Right lobe of liver (tissue), 6 donors: ENCODE measurements around the gene BACH2. TPM values are rescaled to one million over a fixed set of nuclear protein-coding genes. Genes with fewer than 3 reads are reported as not detected.
"Not testable (repeated sequence)": the region's sequence is repeated elsewhere in the genome, so short reads cannot be mapped to it uniquely, and the experiment has no call there.

Experiments used
- ATAC-seq, 4 donors: fragments of 200-7000 bp; cut with Tn5 transposase; one replicate each; pipeline ENCODE4 v1.9.1; 2020; ENCODE audit warnings: mild to moderate bottlenecking in 4 of 4, moderate library complexity in 4 of 4
- DNase-seq, 3 donors: peaks; one replicate each; pipeline ENCODE4 v3.0.0-alpha.2; 2020
- H3K27ac ChIP-seq, 3 donors: fragments of 200-600 bp; one replicate each; pipeline ENCODE4 v1.8.0; 2022
- H3K27me3 ChIP-seq, 2 donors: fragments of 200-600 bp; one replicate each; pipeline ENCODE4 v1.8.0; 2022
- H3K36me3 ChIP-seq, 4 donors: fragments of 200-600 bp; sonication (generic) in 1 of 4; one replicate each; pipeline versions ENCODE4 v1.5.1 to v1.8.0; 2017 to 2022; ENCODE audit warnings: control low read depth in 1 of 4
- H3K4me1 ChIP-seq, 4 donors: fragments of 200-600 bp; sonication (generic) in 1 of 4; one replicate each; pipeline versions ENCODE4 v1.5.1 to v1.8.0; 2017 to 2022; ENCODE audit warnings: control low read depth in 1 of 4
- H3K4me3 ChIP-seq, 3 donors: fragments of 200-600 bp; one replicate each; pipeline ENCODE4 v1.8.0; 2022
- H3K9me3 ChIP-seq, 4 donors: fragments of 200-600 bp; sonication (generic) in 1 of 4; one replicate each; pipeline versions ENCODE4 v1.5.1 to v1.8.0; 2017 to 2022; ENCODE audit warnings: control low read depth in 1 of 4
- POLR2A ChIP-seq: fragments of 450-650 bp; IDR thresholded peaks from one replicate; pipeline ENCODE4 v1.6.1; 2017; ENCODE audit warnings: antibody characterized with exemption, mild to moderate bottlenecking
- WGBS: methylation state at CpG from one replicate; pipeline ENCODE4 v1.1.6; 2018; ENCODE audit warnings: low coverage, low lambda C conversion rate; ENCODE audit not compliant: insufficient coverage; ENCODE audit errors: missing lambda C conversion rate; 5-methylcytosine and 5-hydroxymethylcytosine counted together
- intact Hi-C, 2 donors: fragments of 100-400 bp; cut with DNase I; formaldehyde crosslinking; loops; one replicate each; pipeline versions ENCODE4 v1.11.2 to v1.14.1; 2022
- total RNA-seq, 6 experiments: library from RNA; depleted of rRNA in 2 of 6; stranded (reverse); fragments of >200 nt in 2 of 6; fragmentation: NEBNext Ultra II Directional in 3 of 6; extraction: Animal tissue kit (Norgen Biotek cat#: 25700) in 3 of 6; gene quantifications; one replicate each; pipeline versions ENCODE4 v1.1.0 to v1.2.4, GENCODE V29; 2016 to 2023
- TF ChIP-seq, protein P1 (sequence below), 4 donors: fragments of 200-600 bp in 3 of 4; fragments of 450-650 bp in 1 of 4; IDR thresholded peaks; one replicate each; pipeline versions ENCODE4 v1.5.1 to v1.8.0; 2016 to 2022; ENCODE audit warnings: antibody characterized with exemption in 4 of 4, mild to moderate bottlenecking in 2 of 4
- donor health status: DM: no; HTN: yes; CAD: no.
- donor health status: DM: no; HTN: no; CAD: no.
- donor health status: DM: no; HTN: no; CAD: no.
- donor health status: DM: no; HTN: yes; CAD: no.
- donor health status: DM: no; HTN: yes; CAD: no.

The BACH2 gene
- total RNA-seq, 6 experiments from 2014 or later, result 2.6 to 12.6 (median 3.1) TPM

DNA sequence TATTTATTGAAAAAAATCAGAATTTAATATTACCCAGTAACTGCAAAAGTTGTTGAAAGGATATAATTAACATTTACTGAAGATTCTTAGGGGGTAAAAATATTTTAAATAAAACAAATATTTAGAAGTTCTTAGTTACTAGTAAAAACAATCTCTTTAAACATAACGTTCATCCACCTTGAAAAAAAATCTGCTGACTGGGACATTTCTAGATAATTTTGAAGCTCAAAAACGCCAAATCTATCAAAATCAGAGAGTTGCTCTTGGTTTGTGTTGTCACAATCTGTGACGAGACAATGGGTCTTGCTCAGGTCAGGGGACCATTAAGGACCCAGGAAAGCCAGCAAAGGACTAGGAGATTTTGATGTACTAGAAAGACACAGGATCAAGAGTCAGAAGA is 177.0 kb downstream of the BACH2 start:
- WGBS, result 88% methylated on average over 3 of the region's 3 CpGs
- no peaks in the 10 kb centered on the region for H3K4me1 ChIP-seq

DNA sequence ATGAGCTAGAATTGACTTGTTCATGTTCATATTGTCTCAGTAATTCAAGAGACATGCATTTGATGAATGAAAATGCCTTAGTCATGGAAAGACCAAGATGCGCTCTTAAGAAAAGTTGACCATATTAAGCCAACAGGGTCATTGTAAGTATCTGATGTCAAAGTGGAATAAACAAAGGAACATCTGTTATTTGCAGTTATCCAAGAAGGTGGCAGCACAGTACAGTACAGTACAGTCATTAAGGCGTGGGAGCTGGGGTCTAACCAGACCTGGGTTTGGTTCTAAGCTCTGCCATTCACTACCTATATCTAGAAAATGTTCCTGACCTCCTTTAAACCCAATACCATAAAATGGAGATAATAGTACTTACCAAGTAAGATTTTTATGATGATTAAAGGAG is 178.1 kb downstream of the BACH2 start:
- Histone ChIP-seq H3K27me3 (no peaks in the 10 kb centered on the region), H3K4me1 (no peaks in the 10 kb centered on the region), H3K4me3 (no peak overlapping the region), H3K9me3 (no peaks in the 10 kb centered on the region), H3K27ac (no peak overlapping the region), H3K36me3 (no peaks in the 10 kb centered on the region)
- 100% methylated on average over 2 of the region's 2 CpGs for WGBS
- intact Hi-C loops, result no loop called here
- ATAC-seq, result no peak
- DNase-seq, result no peak
- TF ChIP-seq, protein P1, sequence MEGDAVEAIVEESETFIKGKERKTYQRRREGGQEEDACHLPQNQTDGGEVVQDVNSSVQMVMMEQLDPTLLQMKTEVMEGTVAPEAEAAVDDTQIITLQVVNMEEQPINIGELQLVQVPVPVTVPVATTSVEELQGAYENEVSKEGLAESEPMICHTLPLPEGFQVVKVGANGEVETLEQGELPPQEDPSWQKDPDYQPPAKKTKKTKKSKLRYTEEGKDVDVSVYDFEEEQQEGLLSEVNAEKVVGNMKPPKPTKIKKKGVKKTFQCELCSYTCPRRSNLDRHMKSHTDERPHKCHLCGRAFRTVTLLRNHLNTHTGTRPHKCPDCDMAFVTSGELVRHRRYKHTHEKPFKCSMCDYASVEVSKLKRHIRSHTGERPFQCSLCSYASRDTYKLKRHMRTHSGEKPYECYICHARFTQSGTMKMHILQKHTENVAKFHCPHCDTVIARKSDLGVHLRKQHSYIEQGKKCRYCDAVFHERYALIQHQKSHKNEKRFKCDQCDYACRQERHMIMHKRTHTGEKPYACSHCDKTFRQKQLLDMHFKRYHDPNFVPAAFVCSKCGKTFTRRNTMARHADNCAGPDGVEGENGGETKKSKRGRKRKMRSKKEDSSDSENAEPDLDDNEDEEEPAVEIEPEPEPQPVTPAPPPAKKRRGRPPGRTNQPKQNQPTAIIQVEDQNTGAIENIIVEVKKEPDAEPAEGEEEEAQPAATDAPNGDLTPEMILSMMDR (IDR thresholded peaks at IDR 0.05), result no peak
- TF ChIP-seq POLR2A, result no peak

More for the DNA sequence above, 177.0 kb downstream of the BACH2 start:
- H3K4me3 ChIP-seq, result no peak overlapping the region
- intact Hi-C loops, result no loop called here
- no peaks in the 10 kb centered on the region for H3K36me3 ChIP-seq
- no peaks in the 10 kb centered on the region for H3K27me3 ChIP-seq
- DNase-seq, result no peak
- TF ChIP-seq POLR2A, result no peak
- TF ChIP-seq, protein P1 (IDR thresholded peaks at IDR 0.05), result no peak
- no peak overlapping the region for H3K27ac ChIP-seq
- H3K9me3 ChIP-seq, result no peaks in the 10 kb centered on the region
- ATAC-seq, result no peak

DNA sequence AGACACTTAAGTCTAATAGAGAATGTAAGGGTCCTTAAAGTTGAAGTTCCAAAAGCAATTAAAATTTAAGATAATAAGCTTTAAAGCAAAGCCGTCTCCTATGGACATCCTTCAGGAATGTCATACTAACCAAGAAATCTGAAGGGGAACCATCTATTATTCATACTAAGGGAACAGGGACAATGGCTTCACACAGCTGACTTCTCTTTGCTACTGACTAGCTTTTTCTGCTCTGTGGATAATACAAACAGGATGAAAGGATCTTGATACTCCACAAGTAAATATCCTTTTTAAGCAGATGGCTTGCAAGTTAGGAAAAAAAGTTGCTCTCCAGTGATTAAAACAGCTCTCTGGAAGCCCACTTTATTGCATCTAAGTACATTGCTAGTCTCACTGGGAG is 178.6 kb downstream of the BACH2 start:
- no peak for DNase-seq
- no peaks in the 10 kb centered on the region for H3K36me3 ChIP-seq
- H3K9me3 ChIP-seq, result no peaks in the 10 kb centered on the region
- TF ChIP-seq POLR2A, result no peak
- TF ChIP-seq, protein P1 (IDR thresholded peaks at IDR 0.05), result no peak
- no peak overlapping the region for H3K4me3 ChIP-seq
- no peaks in the 10 kb centered on the region for H3K27me3 ChIP-seq
- no peak overlapping the region for H3K27ac ChIP-seq
- WGBS, result 100% methylated on average over 1 of the region's 1 CpG
- no peaks in the 10 kb centered on the region for H3K4me1 ChIP-seq
- intact Hi-C loops, result no loop called here
- no peak for ATAC-seq

DNA sequence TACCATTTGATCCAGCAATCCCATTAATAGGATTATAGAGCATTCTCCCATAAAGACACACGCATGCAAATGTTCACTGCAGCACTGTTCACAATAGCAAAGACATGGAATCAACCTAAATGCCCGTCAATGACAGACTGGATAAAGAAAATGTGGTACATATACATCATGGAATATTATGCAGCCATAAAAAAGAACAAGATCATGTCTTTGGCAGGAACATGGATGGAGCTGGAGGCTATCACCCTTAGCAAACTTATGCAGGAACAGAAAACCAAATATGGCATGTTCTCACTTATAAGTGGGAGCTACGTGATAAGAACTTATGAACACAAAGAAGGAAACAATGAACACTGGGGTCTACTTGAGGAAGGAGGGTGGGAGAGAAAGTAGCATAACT is 180.5 kb downstream of the BACH2 start:
- H3K27me3 ChIP-seq, H3K4me1 ChIP-seq, H3K4me3 ChIP-seq, intact Hi-C loops, H3K36me3 ChIP-seq, ATAC-seq, H3K27ac ChIP-seq, DNase-seq, H3K9me3 ChIP-seq: not testable (repeated sequence)
- 85% methylated on average over 3 of the region's 3 CpGs for WGBS

DNA sequence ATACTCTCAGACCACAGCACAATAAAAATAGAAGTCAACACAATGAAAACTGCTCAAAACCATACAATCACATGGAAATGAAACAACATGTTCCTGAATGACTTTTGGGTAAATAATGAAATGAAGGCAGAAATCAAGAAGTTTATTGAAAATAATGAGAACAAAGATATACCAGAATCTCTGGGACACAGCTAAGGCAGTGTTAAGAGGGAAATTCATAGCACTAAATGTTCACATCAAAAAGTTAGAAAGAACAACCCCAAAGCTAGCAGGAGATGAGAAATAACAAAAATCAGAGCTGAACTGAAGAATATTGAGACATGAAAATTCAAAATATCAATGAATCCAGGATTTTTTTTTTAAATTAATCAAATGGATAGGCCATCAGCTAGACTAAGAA is 183.3 kb downstream of the BACH2 start:
- H3K9me3 ChIP-seq, result no peaks in the 10 kb centered on the region
- no peak overlapping the region for H3K27ac ChIP-seq
- no peak overlapping the region for H3K4me3 ChIP-seq
- no peaks in the 10 kb centered on the region for H3K27me3 ChIP-seq
- no peak for DNase-seq
- H3K36me3 ChIP-seq, result no peaks in the 10 kb centered on the region
- H3K4me1 ChIP-seq, result no peaks in the 10 kb centered on the region
- intact Hi-C loops, result no loop called here
- no peak for ATAC-seq
- TF ChIP-seq POLR2A, result no peak
- TF ChIP-seq, protein P1 (IDR thresholded peaks at IDR 0.05), result no peak
